GM21717 (cell line): ENCODE measurements around the gene THAP4.
"Not testable (repeated sequence)": the region's sequence is repeated elsewhere in the genome, so short reads cannot be mapped to it uniquely, and the experiment has no call there.

ENCODE experiments used
- ATAC-seq: cut with Tn5 transposase; IDR thresholded peaks from one replicate; pipeline ENCODE4 v1.9.1; 2021; ENCODE audit warnings: mild to moderate bottlenecking, moderate library complexity; ENCODE audit not compliant: unreplicated experiment

THAP4 gene

DNA sequence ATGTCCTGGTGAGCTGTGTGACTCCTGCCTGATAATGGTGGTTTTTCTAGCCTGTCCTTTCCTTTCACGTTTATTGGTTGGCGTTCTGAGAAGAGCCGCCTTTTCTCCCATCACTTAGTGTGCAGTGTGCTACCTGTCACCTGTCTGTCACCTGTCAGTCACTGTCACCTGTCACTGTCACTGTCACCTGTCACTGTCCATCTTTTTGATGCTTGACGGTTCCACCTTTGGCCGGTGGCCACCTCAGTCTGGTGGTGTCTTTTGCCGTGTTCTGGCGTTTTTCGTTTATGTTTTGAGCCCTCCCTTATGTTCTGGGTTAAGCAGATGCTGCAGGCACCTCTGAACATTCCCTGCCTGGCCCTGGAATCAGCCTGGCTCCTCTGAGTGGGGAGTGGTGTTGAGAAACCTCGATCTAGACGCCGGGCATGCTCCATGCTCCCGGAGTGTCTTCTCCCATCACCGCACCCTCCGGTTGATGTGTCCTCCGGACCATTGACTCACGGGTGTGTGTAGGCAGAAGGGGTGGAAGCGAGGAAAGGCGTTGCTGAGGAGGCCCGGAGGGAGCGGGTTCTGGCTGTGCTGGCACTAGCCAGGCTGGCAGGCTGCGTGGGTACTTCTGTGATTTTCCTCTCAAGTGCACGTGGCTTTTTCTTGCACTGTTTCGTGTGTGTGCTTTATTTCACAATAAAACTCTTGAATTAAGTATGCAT, 28.9 kb upstream of the THAP4 start:
- ATAC-seq, result no peak

DNA sequence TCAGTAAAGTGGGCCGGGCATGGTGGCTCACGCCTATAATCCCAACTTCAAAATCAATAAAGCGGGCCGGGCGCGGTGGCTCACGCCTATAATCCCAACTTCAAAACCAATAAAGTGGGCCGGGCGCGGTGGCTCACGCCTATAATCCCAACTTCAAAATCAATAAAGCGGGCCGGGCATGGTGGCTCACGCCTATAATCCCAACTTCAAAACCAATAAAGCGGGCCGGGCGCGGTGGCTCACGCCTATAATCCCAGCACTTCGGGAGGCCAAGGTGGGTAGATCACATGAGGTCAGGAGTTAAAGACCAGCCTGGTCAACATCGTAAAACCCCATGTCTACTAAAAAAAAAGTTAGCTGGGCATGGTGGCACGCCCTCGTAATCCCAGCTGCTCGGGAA, 25.8 kb upstream of the THAP4 start:
- not testable (repeated sequence) for ATAC-seq

- no peak for ATAC-seq
Measured at GRCh38 chr2:241660593-241661213, 23.7 kb upstream of the THAP4 start.

GRCh38 chr2:241659150-241659739, 22.3 kb upstream of the THAP4 start:
- ATAC-seq, result no peak

GRCh38 chr2:241658296-241658695, 21.3 kb upstream of the THAP4 start:
- no peak for ATAC-seq

DNA sequence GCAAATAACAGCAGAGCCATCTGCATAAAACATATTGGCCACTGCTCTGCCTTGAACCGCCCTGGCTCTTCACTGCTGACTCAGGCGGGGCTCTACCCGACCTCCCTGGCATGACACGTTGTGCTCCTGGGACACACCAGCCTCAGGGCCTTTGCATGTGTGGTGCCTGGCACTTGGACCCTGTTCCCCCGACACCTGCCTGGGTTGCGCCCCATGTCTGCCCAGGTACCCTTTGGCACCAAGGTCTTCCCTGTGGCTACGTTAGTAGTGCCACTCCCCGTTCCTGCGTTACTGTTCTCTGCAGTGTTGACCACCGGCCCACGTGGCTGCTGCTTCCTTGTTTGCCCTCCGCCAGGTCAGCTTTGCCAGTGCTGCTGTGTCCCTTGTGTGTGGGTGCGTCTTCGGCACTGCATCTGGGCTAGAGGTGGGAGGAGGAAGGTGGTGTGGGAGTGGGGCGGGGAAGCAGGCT, 20.9 kb upstream of the THAP4 start:
- ATAC-seq, result no peak

- ATAC-seq, result no peak
Measured at GRCh38 chr2:241656190-241656741, 19.3 kb upstream of the THAP4 start.

DNA sequence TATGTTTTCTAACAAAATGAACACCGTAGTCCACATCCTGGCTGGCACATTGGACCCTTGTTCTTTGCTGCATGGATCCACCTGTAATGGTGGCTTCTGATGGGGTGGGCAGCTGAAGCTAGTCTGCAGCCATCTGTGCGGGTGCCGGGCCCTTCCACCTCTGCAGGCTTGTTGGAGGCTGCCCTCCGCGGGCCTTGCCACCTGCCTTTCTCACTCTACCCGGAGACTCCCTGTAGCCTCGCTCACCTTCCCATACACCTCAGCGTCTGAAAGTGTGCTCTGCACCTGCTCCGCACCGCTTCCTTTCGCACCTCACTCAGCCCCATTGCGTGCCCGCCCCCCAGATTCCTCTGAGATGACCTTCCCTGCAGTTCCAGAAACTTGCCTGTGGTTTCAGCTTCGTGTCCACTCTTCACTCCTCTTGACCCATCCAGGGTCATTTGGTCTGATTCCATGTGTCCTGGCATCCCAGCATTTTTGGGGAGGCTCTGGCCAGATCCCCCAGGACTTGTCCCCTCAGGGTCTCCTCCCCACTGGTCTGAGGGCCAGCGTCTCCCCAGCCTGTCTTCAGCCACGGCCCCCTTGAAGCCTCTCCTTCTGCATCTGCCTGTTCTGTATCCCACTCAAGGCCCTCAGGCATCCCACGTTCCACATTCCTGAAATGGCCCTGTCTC, 18.7 kb upstream of the THAP4 start:
- ATAC-seq, result no peak

DNA sequence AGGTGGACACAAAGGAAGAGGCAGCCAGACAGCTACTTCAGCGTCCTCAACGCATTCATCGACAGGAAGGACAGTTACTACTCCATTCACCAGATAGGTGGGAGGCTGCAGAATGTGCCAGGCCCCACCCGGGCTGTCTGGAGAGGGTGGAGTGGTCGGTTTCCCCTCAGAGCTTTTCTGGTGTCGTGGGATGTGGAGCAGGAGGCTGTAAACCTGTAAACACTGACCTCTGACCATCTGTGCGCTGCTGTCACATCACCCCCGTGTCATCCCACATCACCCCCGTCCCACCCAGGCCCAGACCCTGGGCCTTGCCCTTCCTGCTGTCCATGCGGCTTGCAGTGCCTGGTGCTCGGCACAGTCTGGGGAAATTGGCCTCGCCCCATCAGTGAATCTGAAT, 17.6 kb upstream of the THAP4 start:
- ATAC-seq, result no peak

- ATAC-seq, result no peak
Measured at GRCh38 chr2:241653210-241653750, 16.3 kb upstream of the THAP4 start.

- no peak for ATAC-seq
Measured at GRCh38 chr2:241652722-241653121, 15.8 kb upstream of the THAP4 start.

GRCh38 chr2:241652142-241652541, 15.2 kb upstream of the THAP4 start:
- no peak for ATAC-seq

- no peak for ATAC-seq
Measured at GRCh38 chr2:241649927-241650326, 13.0 kb upstream of the THAP4 start.

DNA sequence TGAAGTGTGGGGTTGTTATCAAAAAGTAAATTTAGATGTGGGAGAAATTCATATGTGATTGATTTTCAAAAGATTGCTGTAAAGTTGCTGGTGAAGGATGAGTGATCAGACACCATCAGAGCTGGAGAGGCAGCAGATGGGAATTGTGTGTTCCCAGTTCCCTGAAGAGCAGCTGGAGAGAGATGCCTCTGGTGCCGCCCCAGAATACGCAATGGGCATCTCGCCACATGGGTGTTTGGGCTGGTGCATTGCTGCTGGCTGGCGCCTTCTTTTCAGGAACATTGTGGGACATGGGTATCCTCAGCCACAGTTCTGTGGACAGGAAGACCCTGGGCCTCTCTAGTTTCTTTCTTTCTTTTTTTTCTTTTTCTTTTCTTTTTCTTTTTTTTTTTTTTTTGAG, 12.4 kb upstream of the THAP4 start:
- no peak for ATAC-seq

- ATAC-seq, result no peak
Measured at GRCh38 chr2:241648453-241648852, 11.5 kb upstream of the THAP4 start.

DNA sequence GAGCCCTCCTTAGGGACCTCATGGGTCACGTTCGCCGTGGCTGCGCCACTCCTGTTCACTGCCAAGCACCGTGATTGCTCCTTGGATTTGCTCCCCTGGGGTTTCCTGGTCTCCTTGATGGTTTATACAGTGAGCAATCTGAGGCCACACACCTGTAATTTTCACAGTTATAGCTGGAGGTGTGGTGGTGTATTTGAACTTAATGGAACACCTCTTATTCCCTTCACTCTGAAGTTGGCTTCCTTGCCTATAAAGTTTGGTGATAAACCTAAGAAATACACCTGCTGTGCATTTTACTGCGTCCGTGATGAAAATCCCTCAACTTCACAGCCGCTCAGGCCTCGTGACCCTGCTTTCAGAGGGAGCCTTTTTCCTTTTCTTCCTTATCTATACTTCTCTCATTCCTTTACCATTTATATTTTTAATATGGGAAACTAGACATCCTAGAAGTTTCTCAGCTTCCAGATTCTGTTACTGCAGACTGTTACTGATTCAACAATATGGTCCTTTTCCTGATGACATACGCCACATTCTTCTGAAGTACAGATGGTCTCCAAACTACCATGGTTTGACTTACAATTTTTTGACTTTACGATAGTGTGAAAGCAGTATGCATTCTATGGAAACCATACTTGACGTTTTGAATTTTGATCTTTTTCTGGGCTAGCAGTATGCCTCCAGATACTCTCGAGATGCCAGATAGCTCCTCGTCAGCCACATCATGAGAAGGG, 9.1 kb upstream of the THAP4 start:
- no peak for ATAC-seq

- no peak for ATAC-seq
Measured at GRCh38 chr2:241645056-241645914, 8.3 kb upstream of the THAP4 start.

- no peak for ATAC-seq
Measured at GRCh38 chr2:241641631-241642030, 4.7 kb upstream of the THAP4 start.

DNA sequence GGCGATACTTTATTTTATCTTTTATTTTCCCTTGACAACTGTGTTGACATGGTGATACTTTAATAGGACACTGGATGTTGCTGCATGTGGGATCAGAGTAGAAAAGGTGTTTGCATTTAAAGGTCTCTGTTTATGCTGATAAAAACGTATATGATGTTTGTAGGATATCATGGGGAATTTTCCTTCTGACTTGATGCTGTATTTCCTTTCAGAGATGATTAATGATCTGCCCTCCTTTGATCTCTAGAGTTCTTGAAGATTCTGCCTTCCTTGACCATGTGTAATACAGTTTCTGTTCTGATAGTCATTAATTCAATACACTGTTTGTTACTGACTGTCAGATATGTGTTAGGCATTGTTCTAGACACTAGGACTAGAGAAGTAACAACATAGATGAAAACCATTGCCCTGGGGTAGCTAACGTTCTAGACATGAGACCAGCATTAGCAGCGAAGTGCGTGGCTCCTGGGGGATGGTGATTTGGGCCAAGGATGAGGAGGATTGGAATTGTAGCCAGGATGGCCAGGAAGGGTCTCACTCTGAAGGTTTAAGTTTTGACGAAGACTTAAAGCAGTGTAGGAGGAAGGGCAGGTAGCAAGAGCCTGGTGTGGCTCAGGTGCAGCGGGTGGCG, 3.3 kb upstream of the THAP4 start:
- ATAC-seq, result no peak
